HEK293T (cell line): ENCODE data around the gene ZNF587B.

Experiments used
- FOXM1 ChIP-seq: fragments of 450-650 bp; IDR thresholded peaks from 2 replicates; pipeline ENCODE4 v1.6.1; 2017; ENCODE audit warnings: mild to moderate bottlenecking, borderline replicate concordance
- SP1 ChIP-seq: fragments of 450-650 bp; IDR thresholded peaks from 2 replicates; pipeline ENCODE4 v1.6.1; 2017
- TARDBP ChIP-seq: fragments of 450-650 bp; IDR thresholded peaks from 2 replicates; pipeline ENCODE4 v1.6.1; 2016
- ZNF384 ChIP-seq: fragments of 450-650 bp; IDR thresholded peaks from 2 replicates; pipeline ENCODE4 v1.6.1; 2016

DNA sequence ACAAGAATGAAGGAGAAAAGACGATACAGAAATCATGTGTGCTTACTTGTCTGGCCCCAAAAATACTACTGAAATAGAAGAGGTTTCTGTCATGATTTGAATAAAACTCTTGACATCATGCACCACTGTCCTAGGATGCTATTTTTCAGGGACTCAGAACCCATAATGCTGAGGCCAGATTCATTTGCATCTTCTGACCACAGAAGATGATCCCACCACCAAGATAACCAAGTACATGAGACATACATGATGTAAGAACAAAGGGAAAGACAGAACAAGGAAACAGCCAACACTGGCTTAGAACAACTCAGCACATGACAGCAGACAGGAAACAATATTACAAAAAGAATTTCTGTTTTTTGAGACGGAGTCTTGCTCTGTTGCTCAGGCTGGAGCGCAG, 17.9 kb upstream of the ZNF587B start:
- TF ChIP-seq SP1 (no peak), ZNF384 (no peak), FOXM1 (no peak), TARDBP (no peak)
